Neural cell (in vitro differentiated cells): ENCODE measurements around the gene FAM98B. TPM values are rescaled to one million over a fixed set of nuclear protein-coding genes. Genes with fewer than 3 reads are reported as not detected.

Source experiments
- H2AFZ ChIP-seq: fragments of 200-600, 300-800 bp; sonication (generic), shearing (Covaris generic); 2 replicates; pipeline ENCODE4 v1.6.0; 2014; ENCODE audit warnings: low read depth, mild to moderate bottlenecking, antibody characterized with exemption, low read length, moderate library complexity
- H3F3A ChIP-seq: fragments of 200-600 bp; shearing (Covaris generic); 2 replicates; pipeline ENCODE4 v1.6.1; 2016; ENCODE audit warnings: mild to moderate bottlenecking, moderate library complexity, mixed read lengths, antibody characterized with exemption, low read length; ENCODE audit not compliant: insufficient read depth, poor library complexity, severe bottlenecking
- H3K27ac ChIP-seq: fragments of 200-600, 300-800 bp; sonication (generic), shearing (Covaris generic); 2 replicates; pipeline ENCODE4 v1.5.1; 2014; ENCODE audit warnings: mild to moderate bottlenecking, low read length, moderate library complexity
- H3K27me3 ChIP-seq: fragments of 300-800, 200-600 bp; sonication (generic), shearing (Covaris generic); 2 replicates; pipeline ENCODE4 v1.6.0; 2014; ENCODE audit warnings: mild to moderate bottlenecking, low read depth, low read length, moderate library complexity; ENCODE audit not compliant: insufficient read depth
- H3K36me3 ChIP-seq: fragments of 300-800, 200-600 bp; sonication (generic), shearing (Covaris generic); 2 replicates; pipeline ENCODE4 v1.5.1; 2014; ENCODE audit warnings: mild to moderate bottlenecking, antibody characterized with exemption, low read length, moderate library complexity; ENCODE audit not compliant: insufficient read depth
- H3K4me2 ChIP-seq: fragments of 300-800, 200-600 bp; sonication (generic), shearing (Covaris generic); 2 replicates; pipeline ENCODE4 v1.6.0; 2014; ENCODE audit warnings: mild to moderate bottlenecking, low read length
- H3K4me3 ChIP-seq: fragments of 300-800, 200-600 bp; sonication (generic), shearing (Covaris generic); 2 replicates; pipeline ENCODE4 v1.5.1; 2014; ENCODE audit warnings: mild to moderate bottlenecking, low read length, moderate library complexity
- H3K79me2 ChIP-seq: fragments of 200-600 bp; shearing (Covaris generic); replicated peaks from 2 replicates; pipeline ENCODE4 v1.6.0; 2014; ENCODE audit warnings: mild to moderate bottlenecking, low read length, moderate library complexity; ENCODE audit not compliant: insufficient read depth
- H3K9ac ChIP-seq: fragments of 300-800, 200-600 bp; sonication (generic), shearing (Covaris generic); 2 replicates; pipeline ENCODE4 v1.6.1; 2016; ENCODE audit warnings: mild to moderate bottlenecking, low read length, mixed read lengths
- H3K9me2 ChIP-seq: fragments of 200-600 bp; shearing (Covaris generic); 2 replicates; pipeline ENCODE4 v1.6.1; 2016; ENCODE audit warnings: mild to moderate bottlenecking, low read length, mixed read lengths; ENCODE audit not compliant: insufficient read depth
- H3K9me3 ChIP-seq: fragments of 200-600, 300-800 bp; sonication (generic), shearing (Covaris generic); 2 replicates; pipeline ENCODE4 v1.6.1; 2016; ENCODE audit warnings: mild to moderate bottlenecking, mixed run types, low read length, moderate library complexity, mixed read lengths
- H4K20me1 ChIP-seq: fragments of 200-600 bp; shearing (Covaris generic); 2 replicates; pipeline ENCODE4 v1.6.1; 2016; ENCODE audit warnings: mild to moderate bottlenecking, mixed run types; ENCODE audit not compliant: insufficient read depth
- CTCF ChIP-seq: fragments of 450-650 bp; IDR thresholded peaks from 2 replicates; pipeline ENCODE4 v1.5.1; 2014; ENCODE audit warnings: antibody characterized with exemption, mild to moderate bottlenecking, moderate library complexity; ENCODE audit not compliant: poor library complexity, severe bottlenecking
- EP300 ChIP-seq: fragments of 450-650 bp; conservative IDR thresholded peaks from 2 replicates; pipeline ENCODE4 v1.6.1; 2014; ENCODE audit warnings: antibody characterized with exemption, mild to moderate bottlenecking, moderate library complexity; ENCODE audit not compliant: poor library complexity, severe bottlenecking
- EZH2 ChIP-seq: fragments of 200-600, 300-800 bp; shearing (Covaris generic), sonication (generic); IDR thresholded peaks from 2 replicates; pipeline ENCODE4 v1.6.1; 2014; ENCODE audit warnings: antibody characterized with exemption, low read length, borderline replicate concordance, mild to moderate bottlenecking; ENCODE audit not compliant: insufficient read depth, poor library complexity, severe bottlenecking
- MXI1 ChIP-seq: fragments of 450-650 bp; conservative IDR thresholded peaks from 2 replicates; pipeline ENCODE4 v1.6.1; 2014; ENCODE audit warnings: antibody characterized with exemption, mild to moderate bottlenecking; ENCODE audit not compliant: poor library complexity, severe bottlenecking
- POLR2AphosphoS5 ChIP-seq: IDR thresholded peaks from 2 replicates; pipeline ENCODE4 v1.6.1; 2012
- RAD21 ChIP-seq: fragments of 450-650 bp; conservative IDR thresholded peaks from 2 replicates; pipeline ENCODE4 v1.6.1; 2014; ENCODE audit warnings: antibody characterized with exemption, mild to moderate bottlenecking, moderate library complexity
- REST ChIP-seq: IDR thresholded peaks from 2 replicates; pipeline ENCODE4 v1.6.1; 2012; ENCODE audit warnings: borderline replicate concordance
- SMC3 ChIP-seq: fragments of 450-650 bp; conservative IDR thresholded peaks from 2 replicates; pipeline ENCODE4 v1.6.1; 2014; ENCODE audit warnings: antibody characterized with exemption, mild to moderate bottlenecking, moderate library complexity; ENCODE audit not compliant: poor library complexity
- TAF1 ChIP-seq: IDR thresholded peaks from 2 replicates; pipeline ENCODE4 v1.6.1; 2012; ENCODE audit warnings: low read depth
- polyA plus RNA-seq: library from polyadenylated mRNA; depleted of rRNA; stranded (reverse); fragments of >200 nt; gene quantifications from 2 replicates; pipeline ENCODE4 v1.2.3, GENCODE V29; 2014

Gene FAM98B
- polyA plus RNA-seq, 1 donor from 2014 or later = 12.7 TPM

- H3K27ac ChIP-seq = no peak overlapping the region
- no peaks in the 10 kb centered on the region for H3K9me2 ChIP-seq
- no peaks in the 10 kb centered on the region for H3K36me3 ChIP-seq
These were observed 80.8 kb downstream of the FAM98B start for GRCh38 chr15:38534691-38535090.

GRCh38 chr15:38535491-38536200 lies 81.7 kb downstream of the FAM98B start:
- H3K4me3 ChIP-seq = no peak overlapping the region
- H4K20me1 ChIP-seq = no peaks in the 10 kb centered on the region
- no peak overlapping the region for H2AFZ ChIP-seq
- no peaks in the 10 kb centered on the region for H3K36me3 ChIP-seq
- no peaks in the 10 kb centered on the region for H3K9me3 ChIP-seq
- H3K27ac ChIP-seq = no peak overlapping the region
- no peak overlapping the region for H3K9ac ChIP-seq
- H3K4me2 ChIP-seq = no peak overlapping the region
- no peaks in the 10 kb centered on the region for H3K79me2 ChIP-seq
- H3F3A ChIP-seq = no peaks in the 10 kb centered on the region
- H3K27me3 ChIP-seq = no peaks in the 10 kb centered on the region
- H3K9me2 ChIP-seq = no peaks in the 10 kb centered on the region
- TF ChIP-seq REST (no peak), SMC3 (no peak), CTCF (no peak), EZH2 (no peak)

More at GRCh38 chr15:38534691-38535090, 80.8 kb downstream of the FAM98B start:
- Histone ChIP-seq H4K20me1 (no peaks in the 10 kb centered on the region), H3K27me3 (no peaks in the 10 kb centered on the region), H3K9me3 (no peaks in the 10 kb centered on the region), H3K4me3 (no peak overlapping the region), H2AFZ (no peak overlapping the region), H3K79me2 (no peaks in the 10 kb centered on the region), H3F3A (no peaks in the 10 kb centered on the region), H3K9ac (no peak overlapping the region), H3K4me2 (no peak overlapping the region)
- TF ChIP-seq SMC3 = no peak
- no peak for TF ChIP-seq EP300
- no peak for TF ChIP-seq CTCF
- TF ChIP-seq MXI1 = no peak
- TF ChIP-seq POLR2AphosphoS5 = no peak
- no peak for TF ChIP-seq RAD21
- no peak for TF ChIP-seq REST
- no peak for TF ChIP-seq TAF1
- TF ChIP-seq EZH2 = no peak
